ENCODE data around the gene NAP1L4. TPM values are rescaled to one million over a fixed set of nuclear protein-coding genes. Genes with fewer than 3 reads are reported as not detected.

The NAP1L4 gene
- total and polyA plus RNA-seq, 2 of the 8 experiments (the other 6 are each of a cell fraction or from before 2014, with no cell fraction given), result 75.8 to 194 TPM

GRCh38 chr11:2916892-2917645 lies 75.1 kb downstream of the NAP1L4 start (continued):
- TF ChIP-seq HDAC2 (IDR thresholded peaks at IDR 0.05; ENCODE audit: borderline replicate concordance in 1 of 2, low read depth in 2 of 2, low read length in 2 of 2) (no peak), ATF2 (IDR thresholded peaks at IDR 0.05; ENCODE audit: low read length) (no peak), RXRA (IDR thresholded peaks at IDR 0.05; ENCODE audit: insufficient read depth, low read depth, low read length) (no peak), EP300 (IDR thresholded peaks at IDR 0.05; ENCODE audit: borderline replicate concordance in 1 of 2, low read depth in 2 of 2, low read length in 2 of 2) (no peak), TAF7 (optimal IDR thresholded peaks at IDR 0.05; ENCODE audit: borderline replicate concordance, low read depth, low read length) (no peak), POLR2AphosphoS5 (IDR thresholded peaks at IDR 0.05; ENCODE audit: low read depth, low read length) (no peak), TAF1 (IDR thresholded peaks at IDR 0.05; ENCODE audit: low read depth, low read length) (no peak)

Data from H1 (cell line).